Skin epidermis (tissue), 12 donors: ENCODE measurements around the gene UQCC5.

Experiments
- H3K27ac ChIP-seq, 21 experiments: fragments of 200-600 bp; sonication (generic) in 11 of 21; one replicate each; pipeline ENCODE4 v1.5.0; 2020; ENCODE audit warnings: mild to moderate bottlenecking in 3 of 21, inconsistent platforms in 2 of 21, moderate library complexity in 2 of 21
- H3K4me3 ChIP-seq, 7 experiments: fragments of 200-600 bp; sonication (generic) in 2 of 7; one replicate each; pipeline ENCODE4 v1.5.0; 2020; ENCODE audit warnings: inconsistent platforms in 2 of 7, mild to moderate bottlenecking in 2 of 7, moderate library complexity in 1 of 7

The UQCC5 gene

GRCh38 chr3:52552089-52552488 lies 15.7 kb downstream of the UQCC5 start:
- Histone ChIP-seq H3K27ac (no peak overlapping the region), H3K4me3 (no peak overlapping the region)

GRCh38 chr3:52554026-52554755 lies 17.8 kb downstream of the UQCC5 start:
- Histone ChIP-seq H3K27ac (no peak overlapping the region), H3K4me3 (no peak overlapping the region)

- Histone ChIP-seq H3K4me3 (no peak overlapping the region), H3K27ac (no peak overlapping the region)
These were observed 18.7 kb downstream of the UQCC5 start for GRCh38 chr3:52555056-52555455.

GRCh38 chr3:52557011-52557960 lies 20.9 kb downstream of the UQCC5 start:
- Histone ChIP-seq H3K27ac (no peak overlapping the region), H3K4me3 (no peak overlapping the region)

GRCh38 chr3:52558436-52558835 lies 22.0 kb downstream of the UQCC5 start:
- no peak overlapping the region for H3K27ac ChIP-seq
- no peak overlapping the region for H3K4me3 ChIP-seq

GRCh38 chr3:52561028-52561747 lies 24.8 kb downstream of the UQCC5 start:
- H3K27ac ChIP-seq, result no peak overlapping the region
- H3K4me3 ChIP-seq, result no peak overlapping the region

GRCh38 chr3:52563984-52564383 lies 27.6 kb downstream of the UQCC5 start:
- no peak overlapping the region for H3K27ac ChIP-seq
- no peak overlapping the region for H3K4me3 ChIP-seq

- no peak overlapping the region for H3K27ac ChIP-seq
These were observed 31.7 kb downstream of the UQCC5 start for GRCh38 chr3:52568069-52568468.

GRCh38 chr3:52570076-52570475 lies 33.7 kb downstream of the UQCC5 start:
- H3K4me3 ChIP-seq, result no peak overlapping the region

More at GRCh38 chr3:52568069-52568468, 31.7 kb downstream of the UQCC5 start:
- H3K4me3 ChIP-seq, result no peak overlapping the region

GRCh38 chr3:52572221-52572620 lies 35.8 kb downstream of the UQCC5 start:
- no peak overlapping the region for H3K4me3 ChIP-seq
- no peak overlapping the region for H3K27ac ChIP-seq

More at GRCh38 chr3:52570076-52570475, 33.7 kb downstream of the UQCC5 start:
- H3K27ac ChIP-seq, result no peak overlapping the region

GRCh38 chr3:52574056-52574965 lies 37.9 kb downstream of the UQCC5 start:
- no peak overlapping the region for H3K27ac ChIP-seq
- H3K4me3 ChIP-seq, result no peak overlapping the region
